ENCODE results near the gene POLR1B.

DNA sequence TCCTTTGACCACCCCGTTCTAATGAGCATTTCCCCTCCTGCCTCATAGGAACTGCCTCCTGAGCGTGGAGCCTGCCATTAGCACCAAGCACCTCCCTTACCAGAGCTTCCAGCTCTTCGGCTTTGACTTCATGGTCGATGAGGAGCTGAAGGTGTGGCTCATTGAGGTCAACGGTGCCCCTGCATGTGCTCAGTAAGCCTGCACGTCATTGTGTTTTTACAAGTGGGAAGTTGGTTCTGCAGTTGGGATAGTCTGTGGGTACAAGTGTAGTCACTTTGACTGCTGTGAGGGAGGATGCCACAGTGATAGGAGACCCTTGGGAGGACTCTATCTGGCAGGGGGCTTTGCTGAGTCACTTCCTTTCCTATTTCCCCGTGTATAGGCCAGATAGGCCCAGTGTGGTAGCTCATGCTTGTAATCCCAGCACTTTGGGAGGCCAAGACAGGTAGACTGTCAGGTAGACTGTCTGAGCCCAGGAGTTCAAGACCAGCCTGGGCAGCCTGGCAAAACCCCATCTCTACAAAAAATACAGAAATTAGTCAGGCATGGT, 22.0 kb upstream of the POLR1B start:
- TF ChIP-seq, protein P1, sequence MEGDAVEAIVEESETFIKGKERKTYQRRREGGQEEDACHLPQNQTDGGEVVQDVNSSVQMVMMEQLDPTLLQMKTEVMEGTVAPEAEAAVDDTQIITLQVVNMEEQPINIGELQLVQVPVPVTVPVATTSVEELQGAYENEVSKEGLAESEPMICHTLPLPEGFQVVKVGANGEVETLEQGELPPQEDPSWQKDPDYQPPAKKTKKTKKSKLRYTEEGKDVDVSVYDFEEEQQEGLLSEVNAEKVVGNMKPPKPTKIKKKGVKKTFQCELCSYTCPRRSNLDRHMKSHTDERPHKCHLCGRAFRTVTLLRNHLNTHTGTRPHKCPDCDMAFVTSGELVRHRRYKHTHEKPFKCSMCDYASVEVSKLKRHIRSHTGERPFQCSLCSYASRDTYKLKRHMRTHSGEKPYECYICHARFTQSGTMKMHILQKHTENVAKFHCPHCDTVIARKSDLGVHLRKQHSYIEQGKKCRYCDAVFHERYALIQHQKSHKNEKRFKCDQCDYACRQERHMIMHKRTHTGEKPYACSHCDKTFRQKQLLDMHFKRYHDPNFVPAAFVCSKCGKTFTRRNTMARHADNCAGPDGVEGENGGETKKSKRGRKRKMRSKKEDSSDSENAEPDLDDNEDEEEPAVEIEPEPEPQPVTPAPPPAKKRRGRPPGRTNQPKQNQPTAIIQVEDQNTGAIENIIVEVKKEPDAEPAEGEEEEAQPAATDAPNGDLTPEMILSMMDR (conservative IDR thresholded peaks at IDR 0.05; ENCODE audit: low read depth, low read length), result no peak
- no peak for TF ChIP-seq EZH2 (IDR thresholded peaks at IDR 0.05; ENCODE audit: borderline replicate concordance, low read depth, low read length, poor library complexity, severe bottlenecking)

Measured in A673 (cell line).